ENCODE measurements around the gene ZNF700.
"Not testable (repeated sequence)": the region's sequence is repeated elsewhere in the genome, so short reads cannot be mapped to it uniquely, and the experiment has no call there.

The ZNF700 gene

DNA sequence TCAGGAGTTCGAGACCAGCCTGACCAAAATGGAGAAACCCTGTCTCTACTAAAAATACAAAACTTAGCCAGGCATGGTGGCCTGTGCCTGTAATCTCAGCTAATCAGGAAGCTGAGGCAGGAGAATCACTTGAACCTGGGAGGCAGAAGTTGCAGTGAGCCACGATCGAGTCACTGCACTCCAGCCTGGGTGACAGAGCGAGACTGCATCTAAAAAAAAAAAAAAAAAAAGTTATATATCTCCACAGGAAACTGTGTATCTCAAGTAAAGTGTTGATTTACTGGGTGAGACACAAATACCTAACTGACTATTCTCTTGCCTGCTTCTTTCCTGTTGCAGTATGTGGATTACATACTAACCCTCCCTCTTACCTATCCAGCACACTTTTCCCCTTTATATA is 67.0 kb downstream of the ZNF700 start:
- not testable (repeated sequence) for DNase-seq

DNA sequence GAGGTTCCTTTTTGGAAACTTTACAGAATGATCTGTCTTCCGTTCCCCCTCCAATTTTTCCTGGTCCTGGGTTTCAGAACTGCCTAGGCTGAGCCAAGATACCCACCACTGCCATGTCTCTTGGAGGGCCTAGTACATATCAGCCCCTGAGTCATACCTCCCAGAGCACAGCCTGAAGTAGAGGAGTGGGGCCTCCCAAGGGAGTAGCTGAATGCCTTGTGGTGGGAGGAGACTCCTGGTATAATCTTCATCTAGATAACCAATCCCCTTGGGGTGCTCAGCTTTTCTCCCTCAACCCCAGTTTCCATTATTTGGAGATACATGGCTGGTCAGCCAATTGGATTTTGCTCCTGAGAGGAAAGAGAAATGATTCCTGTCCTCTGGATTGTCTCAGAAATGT is 70.3 kb downstream of the ZNF700 start:
- no peak for DNase-seq

Data from NCI-H1694 (cell line).